ENCODE results near the gene ADAP1.

ADAP1 gene

GRCh38 chr7:934469-935163 is 19.9 kb downstream of the ADAP1 start:
- Histone ChIP-seq H3K36me3 (ENCODE audit: low read length) (no peaks in the 10 kb centered on the region), H3K27ac (ENCODE audit: low read depth, low read length) (no peak overlapping the region)

GRCh38 chr7:932651-932975 is 21.9 kb downstream of the ADAP1 start:
- Histone ChIP-seq H3K4me3 (ENCODE audit: insufficient read depth, low read length, poor library complexity, severe bottlenecking) (no peak overlapping the region), H3K9me3 (ENCODE audit: insufficient read depth, low read length) (no peaks in the 10 kb centered on the region), H3K9ac (ENCODE audit: low read length) (no peak overlapping the region), H3K9me2 (replicated peaks; ENCODE audit: insufficient read depth, low read length) (no peaks in the 10 kb centered on the region), H3K27ac (ENCODE audit: low read depth, low read length) (no peak overlapping the region), H3K79me2 (ENCODE audit: insufficient read depth, low read length) (no peaks in the 10 kb centered on the region), H3K36me3 (ENCODE audit: low read length) (no peaks in the 10 kb centered on the region), H3K27me3 (ENCODE audit: low read length) (no peaks in the 10 kb centered on the region), H3F3A (ENCODE audit: insufficient read depth) (no peaks in the 10 kb centered on the region), H2AFZ (ENCODE audit: low read depth, low read length, severe bottlenecking) (no peak overlapping the region), H3K4me2 (ENCODE audit: low read depth, low read length, poor library complexity, severe bottlenecking) (no peak overlapping the region), H4K20me1 (ENCODE audit: low read depth, low read length) (no peaks in the 10 kb centered on the region)
- TF ChIP-seq CTCF (IDR thresholded peaks at IDR 0.05; ENCODE audit: insufficient read depth, low read length, poor library complexity, severe bottlenecking) = no peak
- TF ChIP-seq EZH2phosphoT487 (conservative IDR thresholded peaks at IDR 0.05; ENCODE audit: low read length) = no peak

More at GRCh38 chr7:934469-935163, 19.9 kb downstream of the ADAP1 start:
- Histone ChIP-seq H3K9me2 (replicated peaks; ENCODE audit: insufficient read depth, low read length) (no peaks in the 10 kb centered on the region), H2AFZ (ENCODE audit: low read depth, low read length, severe bottlenecking) (no peak overlapping the region), H3K27me3 (ENCODE audit: low read length) (no peaks in the 10 kb centered on the region), H3K4me2 (ENCODE audit: low read depth, low read length, poor library complexity, severe bottlenecking) (no peak overlapping the region), H4K20me1 (ENCODE audit: low read depth, low read length) (no peaks in the 10 kb centered on the region), H3K79me2 (ENCODE audit: insufficient read depth, low read length) (no peaks in the 10 kb centered on the region), H3F3A (ENCODE audit: insufficient read depth) (no peaks in the 10 kb centered on the region), H3K9me3 (ENCODE audit: insufficient read depth, low read length) (no peaks in the 10 kb centered on the region), H3K4me3 (ENCODE audit: insufficient read depth, low read length, poor library complexity, severe bottlenecking) (no peak overlapping the region), H3K9ac (ENCODE audit: low read length) (no peak overlapping the region)
- TF ChIP-seq CTCF (IDR thresholded peaks at IDR 0.05; ENCODE audit: insufficient read depth, low read length, poor library complexity, severe bottlenecking) = no peak
- TF ChIP-seq EZH2phosphoT487 (conservative IDR thresholded peaks at IDR 0.05; ENCODE audit: low read length) = no peak

- H4K20me1 ChIP-seq (ENCODE audit: low read depth, low read length) = no peaks in the 10 kb centered on the region
Observed at GRCh38 chr7:931871-932650, 22.4 kb downstream of the ADAP1 start.

More at GRCh38 chr7:931871-932650, 22.4 kb downstream of the ADAP1 start:
- no peaks in the 10 kb centered on the region for H3K27me3 ChIP-seq (ENCODE audit: low read length)
- H3F3A ChIP-seq (ENCODE audit: insufficient read depth) = no peaks in the 10 kb centered on the region
- no peaks in the 10 kb centered on the region for H3K36me3 ChIP-seq (ENCODE audit: low read length)
- no peaks in the 10 kb centered on the region for H3K9me3 ChIP-seq (ENCODE audit: insufficient read depth, low read length)
- H2AFZ ChIP-seq (ENCODE audit: low read depth, low read length, severe bottlenecking) = no peak overlapping the region
- no peaks in the 10 kb centered on the region for H3K79me2 ChIP-seq (ENCODE audit: insufficient read depth, low read length)
- H3K4me3 ChIP-seq (ENCODE audit: insufficient read depth, low read length, poor library complexity, severe bottlenecking) = no peak overlapping the region
- H3K9me2 ChIP-seq (replicated peaks; ENCODE audit: insufficient read depth, low read length) = no peaks in the 10 kb centered on the region
- H3K4me2 ChIP-seq (ENCODE audit: low read depth, low read length, poor library complexity, severe bottlenecking) = no peak overlapping the region
- no peak overlapping the region for H3K27ac ChIP-seq (ENCODE audit: low read depth, low read length)
- H3K9ac ChIP-seq (ENCODE audit: low read length) = no peak overlapping the region
- TF ChIP-seq CTCF (IDR thresholded peaks at IDR 0.05; ENCODE audit: insufficient read depth, low read length, poor library complexity, severe bottlenecking) = no peak
- no peak for TF ChIP-seq EZH2phosphoT487 (conservative IDR thresholded peaks at IDR 0.05; ENCODE audit: low read length)
